HG03060 (cell line): ENCODE results near the gene CLOCK.

ENCODE experiments used
- ATAC-seq: cut with Tn5 transposase; IDR thresholded peaks from one replicate; pipeline ENCODE4 v1.9.1; 2021; ENCODE audit warnings: low read depth, moderate number of reproducible peaks; ENCODE audit not compliant: unreplicated experiment

CLOCK gene

DNA sequence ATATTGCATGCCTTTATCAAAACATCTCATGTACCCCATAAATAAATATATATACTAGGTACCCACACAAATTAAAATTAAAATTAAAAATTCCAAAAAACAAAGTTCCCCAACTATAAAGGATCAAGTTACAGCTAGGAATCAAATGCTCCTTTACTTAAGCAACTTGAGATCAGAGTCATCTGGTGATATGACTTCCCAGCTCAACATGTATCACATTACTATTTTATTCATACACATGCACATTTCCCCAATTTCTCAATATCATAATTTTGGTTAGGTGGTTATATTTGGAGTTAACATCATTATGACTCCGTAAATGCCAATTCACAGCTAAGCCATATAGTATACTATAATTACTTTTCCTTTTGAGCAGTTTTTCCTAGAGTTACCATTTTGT lies 60.9 kb downstream of the CLOCK start:
- no peak for ATAC-seq

DNA sequence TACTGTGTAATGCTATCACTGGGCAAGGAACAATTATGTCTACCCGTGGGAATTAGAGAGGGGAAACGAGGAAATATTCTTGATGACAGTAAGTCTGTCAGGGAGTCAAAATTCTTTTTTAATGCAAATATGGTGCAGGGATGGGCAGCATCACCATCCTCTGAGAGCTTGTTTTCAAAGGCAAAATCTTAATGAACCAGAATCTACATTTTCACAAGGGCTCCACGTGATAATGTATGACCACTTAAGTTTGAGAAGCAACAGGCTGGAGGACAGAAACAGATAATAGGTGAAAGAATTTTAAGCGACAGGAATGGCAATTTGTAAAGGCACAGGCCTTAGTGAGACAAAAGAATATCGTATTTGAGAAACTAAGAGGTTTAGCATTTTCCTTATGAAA lies 63.4 kb downstream of the CLOCK start:
- ATAC-seq = no peak

GRCh38 chr4:55475394-55476243 lies 71.1 kb downstream of the CLOCK start:
- ATAC-seq = no peak

- no peak for ATAC-seq
Observed at GRCh38 chr4:55469979-55470378, 76.7 kb downstream of the CLOCK start.

- ATAC-seq = no peak
Observed at GRCh38 chr4:55468724-55469123, 78.0 kb downstream of the CLOCK start.

DNA sequence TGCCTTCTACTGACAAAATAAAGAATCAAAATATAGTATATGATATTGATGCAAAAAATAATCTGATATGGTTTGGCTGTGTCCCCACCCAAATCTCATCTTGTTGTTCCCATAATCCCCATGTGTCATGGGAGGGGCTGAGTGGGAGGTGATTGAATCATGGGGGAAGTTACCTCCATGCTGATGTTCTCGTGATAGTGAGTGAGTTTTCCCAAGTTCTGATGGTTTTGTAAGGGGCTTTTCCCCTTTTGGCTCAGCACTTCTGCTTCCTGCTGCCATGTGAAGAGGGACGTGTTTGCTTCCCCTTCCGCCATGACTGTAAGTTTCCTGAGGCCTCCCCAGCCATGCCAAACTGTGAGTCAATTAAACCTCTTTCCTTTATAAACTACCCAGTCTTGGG lies 80.7 kb downstream of the CLOCK start:
- ATAC-seq = no peak

- no peak for ATAC-seq
Observed at GRCh38 chr4:55458611-55459010, 88.1 kb downstream of the CLOCK start.

DNA sequence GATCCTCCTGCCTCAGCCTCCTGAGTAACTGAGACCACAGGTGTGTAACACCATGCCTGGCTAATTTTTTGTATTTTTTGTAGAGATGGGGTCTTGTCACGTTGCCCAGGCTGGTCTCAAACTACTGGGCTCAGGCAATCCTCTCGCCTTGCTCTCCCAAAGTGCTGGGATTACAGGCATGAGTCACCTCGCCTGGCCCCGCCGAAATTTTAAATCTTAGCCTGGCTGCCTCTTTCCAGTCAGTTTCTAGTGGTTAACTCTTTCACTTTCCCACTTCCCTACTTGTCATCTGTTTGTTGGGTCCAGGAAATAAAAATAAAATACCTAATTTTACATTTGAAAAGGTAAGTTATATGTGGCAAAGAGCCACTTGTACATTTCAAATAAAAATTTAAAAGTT lies 88.5 kb downstream of the CLOCK start:
- ATAC-seq = no peak

DNA sequence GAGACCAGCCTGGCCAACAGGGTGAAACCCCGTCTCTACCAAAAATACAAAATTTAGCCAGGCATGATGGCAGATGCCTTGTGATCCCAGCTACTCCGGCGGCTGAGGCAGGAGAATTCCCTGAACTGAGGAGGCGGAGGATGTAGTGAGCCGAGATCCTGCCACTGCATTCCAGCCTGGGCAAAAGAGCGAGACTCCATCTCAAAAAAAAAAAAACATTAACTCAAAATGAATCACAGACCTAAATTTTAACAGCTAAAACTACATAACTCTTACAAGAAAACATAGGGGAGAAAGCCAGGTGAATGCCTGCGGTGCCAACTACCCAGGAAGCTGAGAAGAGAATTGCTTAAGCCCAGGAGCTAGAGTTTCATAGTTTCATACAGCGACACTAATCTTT lies 96.1 kb downstream of the CLOCK start:
- no peak for ATAC-seq

GRCh38 chr4:55447831-55448230 lies 98.9 kb downstream of the CLOCK start:
- no peak for ATAC-seq

DNA sequence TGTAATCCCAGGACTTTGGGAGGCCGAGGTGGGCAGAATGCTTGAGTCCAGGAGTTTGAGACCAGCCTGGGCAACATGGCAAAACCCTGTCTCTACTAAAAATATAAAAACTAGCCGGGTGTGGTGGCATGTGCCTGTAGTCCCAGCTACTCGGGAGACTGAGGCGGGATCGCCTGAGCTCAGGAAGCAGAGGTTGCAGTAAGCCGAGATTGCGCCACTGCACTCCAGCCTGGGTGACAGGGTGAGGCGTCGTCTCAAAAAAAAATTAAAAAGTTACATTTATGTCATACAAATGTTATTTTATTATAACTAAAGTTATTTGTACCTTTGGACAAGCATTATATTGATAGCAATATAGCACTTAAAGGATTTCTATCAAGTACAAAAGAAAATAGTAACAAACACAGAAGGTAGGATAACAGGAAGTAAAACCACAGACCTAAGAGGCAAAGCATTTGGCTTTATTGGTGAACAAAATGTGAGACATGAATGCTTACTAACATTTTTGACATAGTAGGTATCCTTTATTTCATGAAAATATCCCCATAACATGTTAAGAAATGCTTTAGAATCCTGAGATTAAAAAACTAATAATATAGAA lies 99.5 kb downstream of the CLOCK start:
- no peak for ATAC-seq

DNA sequence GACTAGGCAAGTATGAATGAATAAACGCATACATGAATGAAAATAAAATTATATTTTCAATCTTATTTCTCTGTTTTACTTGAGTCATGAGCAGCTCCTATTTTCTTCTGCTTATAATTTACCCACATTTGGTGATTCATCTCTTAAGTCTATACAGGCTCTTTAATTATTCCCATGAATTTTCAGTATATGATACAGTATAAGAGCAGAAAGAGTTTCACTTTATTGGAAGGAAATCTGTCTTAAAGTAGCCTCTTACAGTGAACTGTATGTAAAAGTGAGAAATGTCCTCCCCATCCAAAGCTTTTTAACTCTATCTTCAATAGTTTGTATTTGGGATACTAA lies 100.2 kb downstream of the CLOCK start:
- no peak for ATAC-seq

- ATAC-seq = no peak
Observed at GRCh38 chr4:55445921-55446577, 100.7 kb downstream of the CLOCK start.

DNA sequence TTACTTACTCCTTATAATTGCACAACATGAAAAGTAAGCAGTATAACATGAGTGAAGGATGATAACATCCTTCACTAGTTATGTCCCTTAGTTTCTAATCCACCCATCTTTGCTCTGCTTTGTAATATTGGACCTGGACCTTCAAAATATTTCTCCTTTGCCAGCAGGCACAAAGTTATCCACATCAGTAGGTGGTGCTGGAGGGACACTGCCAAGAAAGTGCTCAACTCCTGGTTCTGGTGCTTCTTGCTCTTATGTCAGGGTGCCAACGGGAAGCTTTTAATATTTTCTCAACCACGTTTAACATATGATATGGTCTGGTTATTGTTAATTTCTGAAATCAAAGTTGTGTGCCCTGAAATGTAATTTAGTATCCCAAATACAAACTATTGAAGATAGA lies 101.9 kb downstream of the CLOCK start:
- ATAC-seq = no peak

DNA sequence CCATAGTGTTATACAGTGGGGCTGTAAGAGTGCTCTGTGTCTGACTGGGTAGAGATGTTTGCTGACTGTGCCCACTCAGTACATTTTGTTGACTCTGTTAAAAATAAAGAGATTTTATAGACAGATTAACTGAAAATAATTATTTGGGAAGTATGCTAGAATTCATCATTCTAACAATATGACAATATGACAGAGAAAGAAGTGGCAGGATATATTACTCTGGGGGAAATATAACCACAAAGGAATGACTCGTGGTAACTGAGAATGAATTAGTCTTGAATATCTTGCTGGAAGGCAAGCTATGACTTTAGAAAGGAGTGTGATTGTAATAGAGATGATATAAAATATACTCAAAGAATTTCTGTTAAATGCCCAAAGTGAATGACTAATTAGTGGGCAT lies 104.2 kb downstream of the CLOCK start:
- no peak for ATAC-seq

DNA sequence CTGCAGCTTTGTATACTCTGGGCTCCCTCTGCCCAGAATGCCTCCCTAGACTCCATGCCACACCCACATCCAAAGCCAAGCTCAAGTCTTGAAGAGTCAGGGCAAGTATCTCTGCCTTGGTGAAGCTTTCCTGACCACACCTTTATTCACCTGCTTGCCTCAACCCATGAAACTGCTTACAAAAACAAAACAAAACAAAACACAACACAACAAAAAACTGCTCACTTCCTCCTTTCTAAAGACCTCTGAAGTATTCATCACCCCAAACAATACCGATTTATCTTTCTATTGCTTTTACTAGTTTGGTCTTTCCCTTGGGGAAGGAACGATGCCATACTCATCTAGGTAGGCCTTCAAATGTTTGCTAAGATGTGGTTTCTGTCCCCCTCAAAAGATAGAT lies 105.9 kb downstream of the CLOCK start:
- no peak for ATAC-seq

GRCh38 chr4:55439023-55439422 lies 107.7 kb downstream of the CLOCK start:
- ATAC-seq = no peak

DNA sequence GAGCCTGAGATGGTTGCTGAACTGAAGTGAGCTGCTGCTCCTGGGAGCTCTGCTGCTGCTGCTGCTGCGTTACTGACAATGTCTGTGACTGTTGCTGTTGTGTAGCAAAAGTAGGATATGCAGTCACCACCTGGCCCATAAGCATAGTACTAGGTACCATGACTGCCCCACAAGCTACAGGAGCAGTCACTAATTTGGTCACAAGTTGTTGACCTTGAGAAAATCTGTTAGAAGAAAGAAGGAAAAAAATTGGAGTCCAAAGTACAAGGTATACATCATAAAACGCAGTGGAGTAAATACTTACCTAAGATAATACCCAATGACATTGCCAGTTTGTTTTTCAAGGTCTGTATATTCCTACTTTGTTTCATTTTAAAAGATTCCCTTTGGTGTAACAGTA lies 108.4 kb downstream of the CLOCK start:
- ATAC-seq = no peak

DNA sequence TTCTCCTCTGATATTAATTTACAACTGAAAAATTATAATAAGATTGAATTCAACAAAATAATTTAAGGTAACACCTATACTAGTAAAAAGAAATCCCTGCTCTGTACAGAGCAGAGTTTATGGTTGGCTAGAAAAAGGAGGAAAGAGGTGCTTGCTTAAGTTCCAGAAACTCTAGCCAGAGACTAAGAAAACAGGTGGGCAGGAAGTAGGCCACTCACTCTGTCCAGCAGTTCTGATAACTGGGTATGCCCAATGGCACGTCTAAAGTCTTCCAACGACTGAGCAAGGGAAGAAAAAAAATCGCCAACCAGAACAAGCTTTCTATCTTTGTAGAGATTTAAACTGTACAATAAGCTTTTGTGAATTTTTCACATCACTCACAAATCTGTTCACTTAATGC lies 108.9 kb downstream of the CLOCK start:
- ATAC-seq = no peak

GRCh38 chr4:55437356-55437796 lies 109.3 kb downstream of the CLOCK start:
- ATAC-seq = no peak

- ATAC-seq = no peak
Observed at GRCh38 chr4:55435141-55435841, 111.4 kb downstream of the CLOCK start.
